ENCODE measurements around the gene FRAT1.

The FRAT1 gene

DNA sequence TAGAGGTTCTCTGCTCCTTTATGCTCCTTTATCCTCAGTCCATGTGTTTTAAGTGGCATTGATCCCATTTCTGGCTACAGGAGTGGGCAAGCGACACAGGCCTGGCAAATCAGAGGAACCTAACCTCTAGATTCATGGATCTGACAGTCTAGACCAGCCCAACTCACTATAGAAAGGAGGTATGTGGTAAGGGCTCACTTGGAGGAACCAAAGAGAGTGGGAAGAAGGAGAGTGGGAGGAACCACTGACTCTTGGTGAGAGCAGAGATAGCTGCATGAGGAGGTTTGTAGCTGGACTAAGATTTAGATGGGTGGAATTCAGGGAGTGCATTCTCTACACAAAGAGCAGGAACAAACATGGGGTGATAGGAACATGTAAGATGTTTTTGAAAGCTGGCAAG, 11.6 kb upstream of the FRAT1 start:
- TF ChIP-seq, protein P1, sequence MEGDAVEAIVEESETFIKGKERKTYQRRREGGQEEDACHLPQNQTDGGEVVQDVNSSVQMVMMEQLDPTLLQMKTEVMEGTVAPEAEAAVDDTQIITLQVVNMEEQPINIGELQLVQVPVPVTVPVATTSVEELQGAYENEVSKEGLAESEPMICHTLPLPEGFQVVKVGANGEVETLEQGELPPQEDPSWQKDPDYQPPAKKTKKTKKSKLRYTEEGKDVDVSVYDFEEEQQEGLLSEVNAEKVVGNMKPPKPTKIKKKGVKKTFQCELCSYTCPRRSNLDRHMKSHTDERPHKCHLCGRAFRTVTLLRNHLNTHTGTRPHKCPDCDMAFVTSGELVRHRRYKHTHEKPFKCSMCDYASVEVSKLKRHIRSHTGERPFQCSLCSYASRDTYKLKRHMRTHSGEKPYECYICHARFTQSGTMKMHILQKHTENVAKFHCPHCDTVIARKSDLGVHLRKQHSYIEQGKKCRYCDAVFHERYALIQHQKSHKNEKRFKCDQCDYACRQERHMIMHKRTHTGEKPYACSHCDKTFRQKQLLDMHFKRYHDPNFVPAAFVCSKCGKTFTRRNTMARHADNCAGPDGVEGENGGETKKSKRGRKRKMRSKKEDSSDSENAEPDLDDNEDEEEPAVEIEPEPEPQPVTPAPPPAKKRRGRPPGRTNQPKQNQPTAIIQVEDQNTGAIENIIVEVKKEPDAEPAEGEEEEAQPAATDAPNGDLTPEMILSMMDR (conservative IDR thresholded peaks at IDR 0.05; ENCODE audit: low read depth), result no peak
- ChIA-PET CTCF (interaction anchor here (0.7 kb wide), 2 partner anchors 20 to 97 kb away, joined by 3 to 4 read pairs; no protein-coding TSS in a partner anchor), POLR2A (ENCODE audit: low non-redundant PET) (no interaction called here)
- DNase-seq (ENCODE audit: low spot score), result no peak
- no peak overlapping the region for H3K27ac ChIP-seq

DNA sequence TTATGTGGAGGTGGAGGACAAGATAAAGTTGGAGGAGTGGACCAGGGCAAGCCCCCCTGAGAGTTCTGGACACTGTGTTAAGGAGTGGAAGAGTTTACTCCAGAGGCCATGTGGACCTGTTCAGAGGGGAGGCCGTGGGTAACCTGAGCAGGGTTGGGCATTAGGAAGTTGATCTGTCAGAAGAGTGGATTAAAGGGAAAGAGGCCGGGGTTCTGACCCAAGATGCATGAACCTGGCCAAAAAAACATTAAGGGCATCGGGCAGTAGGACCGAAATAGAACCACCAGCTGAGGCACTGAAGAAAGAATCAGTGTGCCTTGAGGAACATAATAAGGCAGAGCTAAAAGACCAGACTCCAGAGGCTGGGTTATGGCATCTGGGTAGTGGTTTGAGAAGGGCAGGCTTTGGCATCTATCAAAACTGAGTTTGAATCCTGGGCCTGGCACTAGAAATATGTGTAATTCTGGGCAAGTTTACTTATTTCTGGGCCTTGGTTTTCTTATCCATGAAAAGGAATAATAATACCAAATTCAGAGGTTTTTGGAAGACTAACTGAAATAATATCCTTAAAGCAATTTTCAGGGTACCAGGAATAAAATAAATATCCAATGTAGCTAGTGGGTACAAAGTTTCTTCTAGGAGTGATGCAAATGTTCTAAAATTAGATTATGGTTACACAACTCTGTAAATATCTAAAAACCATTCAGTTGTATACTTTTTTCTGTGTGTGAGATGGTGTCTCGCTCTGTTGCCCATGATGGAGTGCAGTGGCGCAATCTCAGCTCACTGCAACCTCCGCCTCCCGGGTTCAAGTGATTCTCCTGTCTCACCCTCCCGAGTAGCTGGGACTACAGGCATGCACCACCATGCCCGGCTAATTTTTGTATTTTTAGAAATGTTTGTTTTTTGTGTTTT, 10.9 kb upstream of the FRAT1 start:
- CTCF ChIA-PET, result interaction anchor here (0.7 kb wide), 1 partner anchor 19 kb away, joined by 3 read pairs; no protein-coding TSS in a partner anchor
- no peak for DNase-seq (ENCODE audit: low spot score)
- POLR2A ChIA-PET (ENCODE audit: low non-redundant PET), result no interaction called here
- no peak overlapping the region for H3K27ac ChIP-seq
- TF ChIP-seq, protein P1 (conservative IDR thresholded peaks at IDR 0.05; ENCODE audit: low read depth), result no peak

DNA sequence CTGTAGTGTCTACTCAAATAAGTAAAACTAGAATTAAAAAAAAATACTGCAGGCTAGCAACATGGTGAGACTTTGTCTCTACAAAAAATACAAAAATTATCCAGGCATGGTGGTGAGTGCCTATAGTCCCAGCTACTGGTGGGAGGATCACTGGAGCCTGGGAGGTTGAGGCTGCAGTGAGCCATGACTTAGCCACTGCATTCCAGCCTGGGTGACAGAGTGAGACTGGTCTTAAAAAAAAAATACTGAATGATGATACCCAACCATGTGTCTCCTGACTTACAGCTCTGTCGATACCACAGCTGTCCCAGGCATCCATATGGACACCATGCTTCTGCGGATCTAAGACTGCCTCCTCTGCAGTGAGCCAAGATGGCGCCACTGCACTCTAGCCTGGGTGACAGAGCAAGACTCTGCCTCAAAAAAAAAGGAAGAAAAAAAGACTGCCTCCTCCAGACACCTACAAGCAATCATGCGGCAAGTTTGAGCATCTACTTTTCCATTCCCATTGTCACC, 7.9 kb upstream of the FRAT1 start:
- no peak for DNase-seq (ENCODE audit: low spot score)
- TF ChIP-seq, protein P1 (conservative IDR thresholded peaks at IDR 0.05; ENCODE audit: low read depth), result no peak
- H3K27ac ChIP-seq, result no peak overlapping the region
- ChIA-PET CTCF (interaction anchor here (0.6 kb wide), 2 partner anchors 30 to 37 kb away, joined by 3 to 7 read pairs; no protein-coding TSS in a partner anchor), POLR2A (ENCODE audit: low non-redundant PET) (no interaction called here)

DNA sequence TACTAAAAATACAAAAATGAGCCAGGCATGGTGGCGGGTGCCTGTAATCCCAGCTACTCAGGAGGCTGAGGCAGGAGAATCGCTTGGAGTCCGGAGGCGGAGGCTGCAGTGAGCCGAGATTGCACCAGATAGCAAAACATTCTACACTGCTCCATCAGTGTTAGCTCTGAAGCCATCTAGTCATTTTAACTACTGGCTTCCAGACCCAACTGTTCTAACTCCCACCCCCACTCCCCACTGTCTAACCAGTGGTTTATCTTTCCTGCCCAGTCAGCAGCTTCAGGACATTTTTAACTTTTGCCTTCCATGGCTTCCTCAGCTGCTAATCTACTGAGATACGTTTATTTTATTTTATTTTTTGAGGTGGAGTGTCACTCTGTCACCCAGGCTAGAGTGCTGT, 6.2 kb upstream of the FRAT1 start:
- DNase-seq (ENCODE audit: low spot score), result no peak
- ChIA-PET CTCF (interaction anchor here (0.7 to 1.1 kb wide), 2 partner anchors 16 to 240 kb away, joined by 3 to 5 read pairs; no protein-coding TSS in a partner anchor), POLR2A (ENCODE audit: low non-redundant PET) (no interaction called here)
- H3K27ac ChIP-seq, result no peak overlapping the region
- TF ChIP-seq, protein P1 (conservative IDR thresholded peaks at IDR 0.05; ENCODE audit: low read depth), result no peak

DNA sequence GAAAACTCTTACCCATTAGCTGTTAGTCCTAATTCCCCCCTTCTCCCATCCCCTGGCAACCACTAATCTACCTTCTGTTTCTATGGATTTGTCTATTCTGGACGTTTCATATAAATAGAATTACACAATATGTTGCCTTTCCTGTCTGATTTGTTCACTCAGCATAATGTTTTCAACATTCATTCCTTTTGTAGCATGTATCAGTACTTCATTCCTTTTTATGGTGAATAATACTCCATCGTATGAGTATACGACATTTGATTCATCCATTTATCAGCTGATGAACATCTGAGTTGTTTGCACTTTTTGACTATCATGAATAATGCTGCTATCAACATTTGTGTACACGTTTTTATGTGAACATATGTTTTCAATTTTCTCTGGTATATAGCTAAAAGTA, 4.4 kb upstream of the FRAT1 start:
- H3K27ac ChIP-seq, result no peak overlapping the region
- TF ChIP-seq, protein P1 (conservative IDR thresholded peaks at IDR 0.05; ENCODE audit: low read depth), result no peak
- POLR2A ChIA-PET (ENCODE audit: low non-redundant PET), result no interaction called here
- DNase-seq (ENCODE audit: low spot score), result no peak
- CTCF ChIA-PET, result interaction anchor here (0.6 to 1.0 kb wide), 3 partner anchors 19 to 395 kb away, joined by 3 read pairs; no protein-coding TSS in a partner anchor

DNA sequence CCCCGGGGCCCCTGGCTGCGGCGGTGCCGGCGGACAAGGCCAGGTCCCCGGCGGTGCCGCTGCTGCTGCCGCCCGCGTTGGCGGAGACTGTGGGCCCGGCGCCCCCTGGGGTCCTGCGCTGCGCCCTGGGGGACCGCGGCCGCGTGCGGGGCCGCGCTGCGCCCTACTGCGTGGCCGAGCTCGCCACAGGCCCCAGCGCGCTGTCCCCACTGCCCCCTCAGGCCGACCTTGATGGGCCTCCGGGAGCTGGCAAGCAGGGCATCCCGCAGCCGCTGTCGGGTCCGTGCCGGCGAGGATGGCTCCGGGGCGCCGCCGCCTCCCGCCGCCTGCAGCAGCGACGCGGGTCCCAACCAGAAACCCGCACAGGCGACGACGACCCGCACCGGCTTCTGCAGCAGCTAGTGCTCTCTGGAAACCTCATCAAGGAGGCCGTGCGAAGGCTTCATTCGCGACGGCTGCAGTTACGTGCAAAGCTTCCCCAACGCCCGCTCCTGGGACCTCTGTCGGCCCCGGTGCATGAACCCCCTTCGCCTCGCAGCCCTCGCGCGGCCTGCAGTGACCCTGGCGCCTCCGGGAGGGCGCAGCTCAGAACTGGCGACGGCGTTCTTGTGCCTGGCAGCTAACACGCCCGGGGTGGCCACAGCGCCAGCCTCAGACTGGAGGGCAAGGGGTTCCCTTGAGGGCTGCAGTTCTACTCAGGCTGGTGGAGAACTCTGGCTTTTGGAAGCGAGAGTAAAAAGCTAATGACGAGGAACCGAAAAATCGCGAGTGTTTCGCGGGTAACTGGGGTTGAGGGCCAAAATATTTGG, 804 bp downstream of the FRAT1 start:
- TF ChIP-seq, protein P1 (conservative IDR thresholded peaks at IDR 0.05; ENCODE audit: low read depth), result peak; percentile 40
- H3K27ac ChIP-seq, result peak overlapping the region; percentile 90
- CTCF ChIA-PET, result interaction anchor here (0.5 to 1.3 kb wide), 6 partner anchors 11 to 86 kb away, joined by 3 to 4 read pairs (median 3); partner anchors contain the start of gene ARHGAP19
- POLR2A ChIA-PET (ENCODE audit: low non-redundant PET), result interaction anchor here (0.8 to 1.6 kb wide), 3 partner anchors 13 to 81 kb away, joined by 3 to 10 read pairs (median 3); partner anchors contain the start of genes ARHGAP19 and RRP12
- peak; percentile 21 for DNase-seq (ENCODE audit: low spot score)

All from RWPE1 (cell line).